SHP77 (cell line): ENCODE results near the gene MS4A6A.

ENCODE experiments used
- DNase-seq, 2 experiments: peaks; one replicate each; lab custom pipeline; 2025; lab: John Stamatoyannopoulos, UW

Gene MS4A6A

GRCh38 chr11:60128376-60128775 lies 54.5 kb downstream of the MS4A6A start:
- no peak for DNase-seq

DNA sequence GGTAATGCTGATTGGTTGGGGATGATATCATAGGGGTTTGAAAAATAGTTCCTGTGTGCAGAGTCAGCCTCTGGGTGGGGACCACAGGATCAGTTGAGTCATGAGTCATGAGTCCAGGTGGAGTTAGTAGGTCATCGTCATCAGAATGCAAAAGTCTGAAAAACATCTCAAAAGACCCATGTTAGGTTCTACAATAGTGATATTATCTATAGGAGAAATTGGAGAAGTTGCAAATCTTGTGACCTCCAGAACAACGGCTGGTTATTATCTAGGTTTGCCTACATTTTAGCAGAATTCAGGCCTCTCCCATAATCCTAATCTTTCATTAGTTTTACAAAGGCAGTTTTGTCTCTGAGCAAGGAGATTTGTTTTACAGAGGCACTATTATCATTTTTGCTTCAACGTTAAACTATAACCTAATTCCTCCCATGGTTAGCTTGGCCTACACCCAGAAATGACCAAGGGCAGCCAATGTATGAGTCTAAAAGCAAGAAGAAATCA lies 55.5 kb downstream of the MS4A6A start:
- DNase-seq: no peak

GRCh38 chr11:60125956-60126585 lies 56.8 kb downstream of the MS4A6A start:
- DNase-seq: no peak

- no peak for DNase-seq
Observed at GRCh38 chr11:60124802-60125432, 58.0 kb downstream of the MS4A6A start.
